ENCODE data around the gene SCGN. TPM values are rescaled to one million over a fixed set of nuclear protein-coding genes. Genes with fewer than 3 reads are reported as not detected.

The SCGN gene, protein sequence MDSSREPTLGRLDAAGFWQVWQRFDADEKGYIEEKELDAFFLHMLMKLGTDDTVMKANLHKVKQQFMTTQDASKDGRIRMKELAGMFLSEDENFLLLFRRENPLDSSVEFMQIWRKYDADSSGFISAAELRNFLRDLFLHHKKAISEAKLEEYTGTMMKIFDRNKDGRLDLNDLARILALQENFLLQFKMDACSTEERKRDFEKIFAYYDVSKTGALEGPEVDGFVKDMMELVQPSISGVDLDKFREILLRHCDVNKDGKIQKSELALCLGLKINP
- not detected in 2 replicates for total RNA-seq

DNA sequence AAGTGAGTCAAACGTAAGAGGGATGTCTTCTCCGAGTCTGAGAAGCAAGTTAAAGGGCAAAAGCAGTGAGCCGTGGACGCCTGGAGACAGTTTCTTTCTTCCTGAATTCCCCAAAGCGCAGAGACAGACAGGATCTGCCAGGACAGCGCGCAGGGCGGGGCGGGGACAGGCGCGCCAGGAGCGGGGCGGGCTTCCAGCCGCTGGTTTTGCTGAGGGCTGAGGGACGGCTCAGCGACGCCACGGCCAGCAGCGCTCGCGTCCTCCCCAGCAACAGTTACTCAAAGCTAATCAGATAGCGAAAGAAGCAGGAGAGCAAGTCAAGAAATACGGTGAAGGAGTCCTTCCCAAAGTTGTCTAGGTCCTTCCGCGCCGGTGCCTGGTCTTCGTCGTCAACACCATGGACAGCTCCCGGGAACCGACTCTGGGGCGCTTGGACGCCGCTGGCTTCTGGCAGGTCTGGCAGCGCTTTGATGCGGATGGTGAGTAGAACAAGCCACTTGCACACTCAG lies at the start of gene SCGN:
Gene SCGN (plus strand): TSS at position 209 of the 509 bp plus-strand sequence. CDS start 189 bp downstream, at position 398.
- no peaks in the 10 kb centered on the region for H3K36me3 ChIP-seq (ENCODE audit: control insufficient read depth, insufficient read depth, low read length)
- peak within 1 kb of the TSS; percentile 27 for H3K4me3 ChIP-seq (ENCODE audit: low read depth, low read length)
- TF ChIP-seq, protein P1, sequence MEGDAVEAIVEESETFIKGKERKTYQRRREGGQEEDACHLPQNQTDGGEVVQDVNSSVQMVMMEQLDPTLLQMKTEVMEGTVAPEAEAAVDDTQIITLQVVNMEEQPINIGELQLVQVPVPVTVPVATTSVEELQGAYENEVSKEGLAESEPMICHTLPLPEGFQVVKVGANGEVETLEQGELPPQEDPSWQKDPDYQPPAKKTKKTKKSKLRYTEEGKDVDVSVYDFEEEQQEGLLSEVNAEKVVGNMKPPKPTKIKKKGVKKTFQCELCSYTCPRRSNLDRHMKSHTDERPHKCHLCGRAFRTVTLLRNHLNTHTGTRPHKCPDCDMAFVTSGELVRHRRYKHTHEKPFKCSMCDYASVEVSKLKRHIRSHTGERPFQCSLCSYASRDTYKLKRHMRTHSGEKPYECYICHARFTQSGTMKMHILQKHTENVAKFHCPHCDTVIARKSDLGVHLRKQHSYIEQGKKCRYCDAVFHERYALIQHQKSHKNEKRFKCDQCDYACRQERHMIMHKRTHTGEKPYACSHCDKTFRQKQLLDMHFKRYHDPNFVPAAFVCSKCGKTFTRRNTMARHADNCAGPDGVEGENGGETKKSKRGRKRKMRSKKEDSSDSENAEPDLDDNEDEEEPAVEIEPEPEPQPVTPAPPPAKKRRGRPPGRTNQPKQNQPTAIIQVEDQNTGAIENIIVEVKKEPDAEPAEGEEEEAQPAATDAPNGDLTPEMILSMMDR (IDR thresholded peaks at IDR 0.05; ENCODE audit: insufficient read depth, low read length, poor library complexity, severe bottlenecking) = no peak
- DNase-seq (ENCODE audit: low read depth) = peak; percentile 23
- peaks cover 6% of the 10 kb centered on the region for H3K27me3 ChIP-seq (ENCODE audit: control insufficient read depth, insufficient read depth, low read length)

DNA sequence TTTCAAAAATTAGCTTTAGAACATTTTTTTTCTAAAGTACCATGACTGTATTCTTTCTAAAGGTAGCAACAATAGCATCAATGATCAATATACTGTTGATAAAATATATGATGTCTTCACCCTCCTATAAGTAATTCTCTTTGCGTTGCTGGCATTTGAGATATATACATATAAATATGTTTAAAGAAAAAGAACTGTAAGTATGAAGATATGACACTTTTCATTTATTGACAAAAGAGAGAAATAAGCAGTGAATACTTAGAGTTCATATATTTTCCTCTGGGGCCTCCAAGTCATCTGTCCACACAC lies 49.4 kb upstream of the SCGN start:
- Histone ChIP-seq H3K27me3 (ENCODE audit: control insufficient read depth, insufficient read depth, low read length) (no peaks in the 10 kb centered on the region), H3K4me3 (ENCODE audit: low read depth, low read length) (no peak overlapping the region), H3K36me3 (ENCODE audit: control insufficient read depth, insufficient read depth, low read length) (no peaks in the 10 kb centered on the region)
- TF ChIP-seq, protein P1 (IDR thresholded peaks at IDR 0.05; ENCODE audit: insufficient read depth, low read length, poor library complexity, severe bottlenecking) = no peak
- no peak for DNase-seq (ENCODE audit: low read depth)

DNA sequence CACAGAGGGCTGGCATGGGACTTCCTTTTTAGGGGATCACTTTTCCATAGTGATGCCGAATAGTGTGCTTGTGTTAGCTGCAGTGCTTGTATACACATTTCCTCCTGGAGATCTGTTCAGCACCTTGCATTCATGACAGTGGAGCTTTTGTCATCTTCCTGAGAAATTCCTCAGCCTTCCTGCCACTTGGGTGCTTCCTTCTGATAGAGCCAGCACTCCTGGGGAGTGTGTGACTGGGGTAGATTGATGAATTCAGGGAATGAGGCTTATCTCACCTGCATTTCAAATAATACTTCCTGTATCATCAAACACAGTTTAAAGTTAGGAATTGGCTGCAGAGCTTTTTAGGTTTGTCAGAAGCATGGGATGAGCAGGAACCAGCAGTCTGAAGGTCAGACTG lies 48.8 kb upstream of the SCGN start:
- no peaks in the 10 kb centered on the region for H3K36me3 ChIP-seq (ENCODE audit: control insufficient read depth, insufficient read depth, low read length)
- H3K4me3 ChIP-seq (ENCODE audit: low read depth, low read length) = peak overlapping the region; percentile 17
- H3K27me3 ChIP-seq (ENCODE audit: control insufficient read depth, insufficient read depth, low read length) = no peaks in the 10 kb centered on the region

DNA sequence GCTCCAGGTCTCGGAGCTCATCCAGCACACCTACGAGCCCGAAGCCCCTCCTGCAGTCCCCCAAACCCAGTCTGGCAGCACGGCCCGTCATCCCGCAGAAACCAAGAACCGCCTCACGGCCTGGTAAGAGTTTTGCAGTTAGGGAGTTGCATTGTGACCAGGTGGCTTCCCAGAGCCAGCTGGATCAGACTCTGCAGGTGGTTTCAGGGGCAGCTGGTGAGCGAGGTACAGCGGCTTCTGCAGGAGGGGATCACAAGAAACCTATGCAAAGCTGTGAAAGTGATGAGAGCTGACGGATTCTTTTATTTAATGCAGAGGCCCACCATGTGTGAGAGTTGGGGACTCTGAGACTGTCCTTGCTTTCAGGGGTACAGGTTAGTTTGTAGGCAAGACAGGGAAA lies 45.9 kb upstream of the SCGN start:
- H3K27me3 ChIP-seq (ENCODE audit: control insufficient read depth, insufficient read depth, low read length) = no peaks in the 10 kb centered on the region
- no peak overlapping the region for H3K4me3 ChIP-seq (ENCODE audit: low read depth, low read length)
- TF ChIP-seq, protein P1 (IDR thresholded peaks at IDR 0.05; ENCODE audit: insufficient read depth, low read length, poor library complexity, severe bottlenecking) = no peak
- DNase-seq (ENCODE audit: low read depth) = no peak
- H3K36me3 ChIP-seq (ENCODE audit: control insufficient read depth, insufficient read depth, low read length) = no peaks in the 10 kb centered on the region

More for the DNA sequence above, 48.8 kb upstream of the SCGN start:
- DNase-seq (ENCODE audit: low read depth) = no peak
- TF ChIP-seq, protein P1 (IDR thresholded peaks at IDR 0.05; ENCODE audit: insufficient read depth, low read length, poor library complexity, severe bottlenecking) = no peak

DNA sequence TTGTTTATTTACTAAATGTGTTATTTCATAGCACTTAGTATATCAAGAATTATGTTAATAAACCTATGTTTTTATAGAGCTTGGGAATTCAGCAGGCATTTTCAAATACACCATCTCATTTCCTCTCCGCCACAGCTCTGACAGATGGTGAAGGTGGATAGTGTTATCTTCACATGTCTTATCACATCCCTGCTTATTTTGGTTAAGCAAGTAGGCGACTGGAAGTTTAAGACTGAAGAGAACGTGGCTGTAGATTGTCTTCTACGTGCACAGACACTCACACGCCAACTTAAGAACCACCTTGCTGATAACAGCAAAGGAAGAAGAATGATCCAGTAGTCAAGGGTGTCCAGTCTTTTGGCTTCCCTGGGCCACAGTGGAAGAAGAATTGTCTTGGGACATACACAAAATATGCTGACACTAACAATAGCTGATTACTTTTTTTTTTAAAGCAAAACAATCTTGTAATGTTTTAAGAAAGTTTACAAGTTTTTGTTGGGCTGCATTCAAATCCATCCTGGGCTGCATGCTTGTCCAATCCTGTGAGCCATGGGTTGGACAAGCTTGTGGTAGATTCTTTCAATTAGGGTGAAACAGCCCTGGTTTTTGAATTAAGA lies 43.3 kb upstream of the SCGN start:
- TF ChIP-seq, protein P1 (IDR thresholded peaks at IDR 0.05; ENCODE audit: insufficient read depth, low read length, poor library complexity, severe bottlenecking) = no peak
- Histone ChIP-seq H3K27me3 (ENCODE audit: control insufficient read depth, insufficient read depth, low read length) (no peaks in the 10 kb centered on the region), H3K4me3 (ENCODE audit: low read depth, low read length) (no peak overlapping the region), H3K36me3 (ENCODE audit: control insufficient read depth, insufficient read depth, low read length) (no peaks in the 10 kb centered on the region)
- DNase-seq (ENCODE audit: low read depth) = no peak

Measured in kidney epithelial cell (primary cell).